Measurements from ENCODE around the gene CLCN7. TPM values are rescaled to one million over a fixed set of nuclear protein-coding genes. Genes with fewer than 3 reads are reported as not detected.

Gene CLCN7
- total and polyA plus RNA-seq, 2 of the 4 experiments (the other 2 are of a cell fraction): 10.8 to 45.2 TPM

GRCh38 chr16:1397779-1398178, 77.0 kb downstream of the CLCN7 start:
- intact Hi-C loops (cut with micrococcal nuclease) (no loop called here), in situ Hi-C loops (cut with MboI; ENCODE audit: low sequenced_read_pairs) (no loop called here), dilution Hi-C loops (cut with HindIII; ENCODE audit: low sequenced_read_pairs, unreplicated experiment) (no loop called here)
- Histone ChIP-seq H3K36me3 (ENCODE audit: control insufficient read depth, insufficient read depth, low read length) (peaks cover 45% of the 10 kb centered on the region), H2BK5ac (ENCODE audit: low read depth, low read length, poor library complexity, severe bottlenecking) (no peak overlapping the region), H3K4me1 (ENCODE audit: control insufficient read depth, insufficient read depth, low read length) (no peaks in the 10 kb centered on the region), H4K5ac (ENCODE audit: low read depth, low read length) (no peak overlapping the region), H3K27ac (ENCODE audit: insufficient read depth, low read length) (no peak overlapping the region), H2BK15ac (ENCODE audit: low read depth, low read length) (no peak overlapping the region), H2BK20ac (ENCODE audit: low read depth, low read length) (no peak overlapping the region), H3K4me2 (ENCODE audit: low read depth, low read length) (no peak overlapping the region), H2AK9ac (replicated peaks; ENCODE audit: low read depth, low read length, poor library complexity) (no peak overlapping the region), H3K79me1 (ENCODE audit: low read depth in 1 of 2, low read length in 2 of 2) (no peaks in the 10 kb centered on the region), H3K9me3 (ENCODE audit: control insufficient read depth, insufficient read depth, low read length) (no peaks in the 10 kb centered on the region), H4K20me1 (ENCODE audit: insufficient read depth, low read length) (no peaks in the 10 kb centered on the region), H3K4me3 (ENCODE audit: insufficient read depth, low read depth, low read length) (no peak overlapping the region), H3K18ac (ENCODE audit: low read depth, low read length) (no peak overlapping the region), H3K9me1 (ENCODE audit: insufficient read depth, low read length) (no peaks in the 10 kb centered on the region), H3K4ac (ENCODE audit: low read depth, low read length) (no peak overlapping the region), H2AK5ac (ENCODE audit: low read depth, low read length) (no peak overlapping the region), H3K56ac (ENCODE audit: extremely low read depth, insufficient read depth, low read length) (no peak overlapping the region), H4K91ac (ENCODE audit: insufficient read depth, low read depth, low read length) (no peak overlapping the region), H4K8ac (ENCODE audit: low read depth in 2 of 2, low read length in 2 of 2) (no peak overlapping the region), H3K14ac (replicated peaks; ENCODE audit: low read depth, low read length) (no peak overlapping the region), H2BK120ac (ENCODE audit: low read depth, low read length) (no peak overlapping the region), H3K27me3 (ENCODE audit: control insufficient read depth, insufficient read depth, low read length) (no peaks in the 10 kb centered on the region), H3K23ac (ENCODE audit: low read depth, low read length) (no peak overlapping the region), H3K9ac (ENCODE audit: low read depth, low read length) (no peak overlapping the region), H2AFZ (replicated peaks; ENCODE audit: low read length, poor library complexity) (no peak overlapping the region)
- 33% methylated on average over 1 of the region's 21 CpGs; no CpG with 5 or more reads in 1 of the 2 experiments for WGBS, 2 experiments (ENCODE audit: extremely low coverage in 2 of 2, insufficient read length in 1 of 2)
- no TSS peak for BruUV-seq (replicated peaks)
- DNase-seq (no peak), ATAC-seq (ENCODE audit: low read depth) (no peak)
- ChIA-PET POLR2A (ENCODE audit: unreplicated experiment) (no interaction called here), CTCF (no interaction called here)
- TF ChIP-seq POLR2A (IDR thresholded peaks at IDR 0.05; ENCODE audit: low read depth, low read length): no peak
- no peak for TF ChIP-seq CEBPB (IDR thresholded peaks at IDR 0.05; ENCODE audit: low read depth, low read length)
- no peak for TF ChIP-seq MAZ (IDR thresholded peaks at IDR 0.05; ENCODE audit: borderline replicate concordance, low read depth, low read length)
- TF ChIP-seq ELK1 (IDR thresholded peaks at IDR 0.05; ENCODE audit: borderline replicate concordance, low read depth, low read length): no peak

Measured in IMR-90 (cell line).